Lower leg skin (tissue), 4 donors: Measurements from ENCODE around the gene PIP5K1C. TPM values are rescaled to one million over a fixed set of nuclear protein-coding genes. Genes with fewer than 3 reads are reported as not detected.

Source experiments
- DNase-seq, 2 donors: peaks; one replicate each; pipeline ENCODE4 v3.0.0-alpha.2; 2019; ENCODE audit warnings: low spot score in 2 of 2
- H3K4me3 ChIP-seq: fragments of 200-600 bp; sonication (generic); 2 replicates; pipeline ENCODE4 v1.5.1; 2017; ENCODE audit warnings: mild to moderate bottlenecking, low read depth; ENCODE audit not compliant: poor library complexity, severe bottlenecking
- POLR2A ChIP-seq, 2 donors: fragments of 450-650 bp; IDR thresholded peaks; one replicate each; pipeline ENCODE4 v1.6.1; 2016 to 2017; ENCODE audit warnings: antibody characterized with exemption in 2 of 2, mild to moderate bottlenecking in 1 of 2, moderate library complexity in 1 of 2
- WGBS, 2 donors: methylation state at CpG; one replicate each; pipeline ENCODE4 v1.1.5; 2018; 5-methylcytosine and 5-hydroxymethylcytosine counted together
- intact Hi-C: fragments of 100-400 bp; cut with DNase I; formaldehyde crosslinking; loops from one replicate; pipeline ENCODE4 v1.15.0; 2023; ENCODE audit warnings: low total_unique reads
- total RNA-seq, 4 donors: library from RNA; depleted of rRNA; stranded (reverse); fragments of >200 nt; gene quantifications; one replicate each; pipeline ENCODE4 v1.1.0, GENCODE V29; 2016
- TF ChIP-seq, protein P1 (sequence below), 3 donors: fragments of 450-650 bp; IDR thresholded peaks; one replicate each; pipeline ENCODE4 v1.5.1; 2016; ENCODE audit warnings: antibody characterized with exemption in 3 of 3, mild to moderate bottlenecking in 3 of 3, moderate library complexity in 2 of 3

Gene PIP5K1C
- total RNA-seq, 4 donors from 2014 or later, result 14.1 to 27.3 (median 22.1) TPM

DNA sequence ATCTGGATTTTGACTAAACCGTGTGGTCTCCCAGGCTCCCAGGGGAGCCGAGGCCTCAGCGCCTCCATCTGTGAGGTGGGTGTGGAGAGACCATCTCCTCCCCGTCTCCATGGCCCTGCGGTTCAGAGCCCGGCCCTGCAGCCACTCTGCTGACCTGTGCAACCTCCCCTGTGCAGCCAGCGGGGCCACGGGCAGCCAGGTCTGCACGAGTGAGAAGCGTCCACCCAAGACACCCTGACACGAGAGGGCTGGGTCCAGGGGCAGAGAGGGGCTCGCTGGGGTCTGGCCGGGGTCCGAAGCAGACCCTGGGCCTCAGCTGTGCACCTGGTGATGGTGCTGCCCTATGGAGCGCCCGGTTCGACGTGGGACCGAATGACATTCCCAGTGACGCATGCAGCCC, 63.3 kb downstream of the PIP5K1C start:
- no peak overlapping the region for H3K4me3 ChIP-seq
- no peak for DNase-seq
- intact Hi-C loops, result no loop called here
- 95 to 96% methylated on average over 18 to 20 of the region's 20 CpGs for WGBS, 2 donors
- no peak for TF ChIP-seq POLR2A (IDR thresholded peaks at IDR 0.05)
- TF ChIP-seq, protein P1, sequence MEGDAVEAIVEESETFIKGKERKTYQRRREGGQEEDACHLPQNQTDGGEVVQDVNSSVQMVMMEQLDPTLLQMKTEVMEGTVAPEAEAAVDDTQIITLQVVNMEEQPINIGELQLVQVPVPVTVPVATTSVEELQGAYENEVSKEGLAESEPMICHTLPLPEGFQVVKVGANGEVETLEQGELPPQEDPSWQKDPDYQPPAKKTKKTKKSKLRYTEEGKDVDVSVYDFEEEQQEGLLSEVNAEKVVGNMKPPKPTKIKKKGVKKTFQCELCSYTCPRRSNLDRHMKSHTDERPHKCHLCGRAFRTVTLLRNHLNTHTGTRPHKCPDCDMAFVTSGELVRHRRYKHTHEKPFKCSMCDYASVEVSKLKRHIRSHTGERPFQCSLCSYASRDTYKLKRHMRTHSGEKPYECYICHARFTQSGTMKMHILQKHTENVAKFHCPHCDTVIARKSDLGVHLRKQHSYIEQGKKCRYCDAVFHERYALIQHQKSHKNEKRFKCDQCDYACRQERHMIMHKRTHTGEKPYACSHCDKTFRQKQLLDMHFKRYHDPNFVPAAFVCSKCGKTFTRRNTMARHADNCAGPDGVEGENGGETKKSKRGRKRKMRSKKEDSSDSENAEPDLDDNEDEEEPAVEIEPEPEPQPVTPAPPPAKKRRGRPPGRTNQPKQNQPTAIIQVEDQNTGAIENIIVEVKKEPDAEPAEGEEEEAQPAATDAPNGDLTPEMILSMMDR (IDR thresholded peaks at IDR 0.05), result no peak

DNA sequence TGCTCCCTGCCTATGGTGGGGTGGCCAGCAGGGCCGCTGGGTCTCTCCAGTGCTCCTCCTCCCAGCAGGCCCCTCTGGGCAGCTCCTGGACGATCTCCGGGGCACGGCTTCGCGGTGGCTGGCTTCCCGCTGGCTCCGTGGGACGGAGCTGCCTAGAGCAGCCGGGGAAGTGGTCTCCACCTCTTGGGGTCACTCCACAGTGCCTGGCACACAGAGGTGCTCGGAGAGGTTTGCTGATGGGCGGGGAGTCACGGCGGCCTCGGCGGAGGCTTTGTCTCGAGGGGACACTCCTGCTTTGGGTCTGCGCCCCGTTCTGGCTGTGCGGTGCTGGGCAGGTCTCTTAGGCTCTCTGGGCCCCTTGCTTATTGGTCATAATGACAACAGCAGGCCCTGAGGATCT, 63.8 kb downstream of the PIP5K1C start:
- 87 to 92% methylated on average over 14 to 20 of the region's 20 CpGs for WGBS, 2 donors
- no peak for DNase-seq
- no peak overlapping the region for H3K4me3 ChIP-seq
- intact Hi-C loops, result no loop called here
- TF ChIP-seq, protein P1 (IDR thresholded peaks at IDR 0.05), result no peak
- no peak for TF ChIP-seq POLR2A (IDR thresholded peaks at IDR 0.05)

DNA sequence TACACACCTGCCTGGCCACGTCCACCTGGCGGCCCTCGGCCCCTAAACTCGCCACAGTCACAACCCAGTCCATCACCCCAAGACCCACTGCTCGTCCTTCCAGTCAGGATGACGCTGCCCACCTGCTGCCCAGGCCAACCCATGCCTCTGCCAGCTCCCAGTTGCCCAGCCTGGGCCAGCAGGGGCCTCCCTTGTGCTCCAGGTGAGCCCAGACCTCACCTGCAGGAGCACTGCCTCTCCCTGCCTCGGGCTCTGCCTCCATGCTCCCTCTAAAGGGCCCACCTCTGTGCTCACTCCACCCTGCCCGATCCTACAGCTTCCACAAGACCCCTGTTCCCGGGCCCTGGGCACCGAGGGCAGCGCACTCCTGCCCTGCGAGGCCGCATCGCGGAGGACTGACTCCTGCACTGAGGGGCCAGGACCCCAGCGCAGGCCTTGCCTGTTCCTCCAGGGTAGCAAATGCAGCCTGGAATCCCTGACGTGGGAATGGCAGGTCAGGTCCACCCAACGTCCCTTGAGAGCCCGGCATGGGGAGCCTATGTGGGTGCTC, 65.7 kb downstream of the PIP5K1C start:
- no peak overlapping the region for H3K4me3 ChIP-seq
- 92 to 97% methylated on average over 11 to 19 of the region's 19 CpGs for WGBS, 2 donors
- TF ChIP-seq, protein P1 (IDR thresholded peaks at IDR 0.05), result no peak
- TF ChIP-seq POLR2A (IDR thresholded peaks at IDR 0.05), result no peak
- intact Hi-C loops, result no loop called here
- no peak for DNase-seq

DNA sequence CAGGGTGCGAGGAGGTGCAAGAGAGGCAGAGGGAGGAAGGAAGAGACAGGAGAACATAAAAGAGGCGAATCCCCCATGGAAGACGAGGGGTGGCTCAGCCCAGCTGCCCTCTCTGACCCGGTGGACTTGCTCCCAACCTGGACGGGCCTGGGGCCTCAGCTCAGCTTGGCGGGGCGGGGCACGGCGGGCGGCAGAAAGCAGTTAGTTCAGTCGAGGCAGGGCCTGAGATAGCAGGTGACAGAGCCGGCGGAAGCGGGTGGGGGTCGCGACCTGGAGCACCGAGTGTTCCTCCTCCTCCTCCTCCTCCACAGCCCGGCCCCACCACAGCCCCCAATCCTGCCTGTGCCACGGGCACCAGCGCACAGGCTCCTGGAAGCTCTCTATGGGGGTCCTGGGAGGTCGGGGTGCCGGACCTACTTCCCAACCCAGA, 66.7 kb downstream of the PIP5K1C start:
- TF ChIP-seq POLR2A (IDR thresholded peaks at IDR 0.05), result no peak
- TF ChIP-seq, protein P1 (IDR thresholded peaks at IDR 0.05), result no peak
- intact Hi-C loops, result no loop called here
- WGBS, 2 donors, result 90 to 92% methylated on average over 14 to 22 of the region's 22 CpGs
- DNase-seq, result no peak
- no peak overlapping the region for H3K4me3 ChIP-seq

DNA sequence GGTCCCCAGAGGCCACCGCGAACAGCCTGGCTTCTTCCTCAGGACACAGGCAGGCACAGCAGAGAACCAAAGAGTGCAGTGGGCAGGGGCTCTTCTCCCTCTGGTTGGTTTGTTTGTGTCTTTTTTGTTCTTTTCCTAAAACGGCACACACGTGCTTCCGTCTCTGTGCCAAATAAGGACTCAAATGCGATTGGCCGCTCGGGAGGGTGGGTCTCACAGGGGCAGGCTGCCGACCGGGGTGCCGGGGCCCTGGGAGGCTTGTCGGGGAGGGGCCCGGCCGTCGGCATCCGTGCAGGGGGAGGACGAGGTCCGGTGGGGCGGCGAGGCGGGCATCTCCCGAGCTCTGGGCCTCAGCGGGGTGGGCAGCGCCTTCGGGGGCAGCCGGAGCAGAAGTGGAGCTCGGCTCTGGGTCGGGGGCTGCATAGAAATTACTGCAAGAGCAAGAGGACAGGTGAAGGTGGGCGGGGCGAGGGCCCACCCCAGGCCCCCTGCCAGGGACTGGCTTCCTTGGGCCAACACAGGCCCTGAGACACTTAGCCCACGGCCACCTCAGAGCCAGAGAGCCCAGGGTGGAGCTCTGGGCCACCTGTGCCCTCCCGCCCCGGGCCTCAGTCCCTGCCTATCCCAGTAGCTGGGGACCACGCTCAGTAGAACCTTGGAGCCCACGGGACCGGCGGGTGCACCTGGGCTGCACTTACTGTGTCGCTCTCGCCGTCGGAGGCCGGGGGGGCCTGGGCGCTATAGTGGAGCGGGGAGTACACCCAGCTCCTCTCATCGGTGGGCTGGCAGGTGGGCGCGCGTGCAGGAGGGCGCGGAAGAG, 67.3 kb downstream of the PIP5K1C start:
- TF ChIP-seq, protein P1 (IDR thresholded peaks at IDR 0.05), result no peak
- no peak for TF ChIP-seq POLR2A (IDR thresholded peaks at IDR 0.05)
- H3K4me3 ChIP-seq, result no peak overlapping the region
- WGBS, 2 donors, result 89 to 90% methylated on average over 40 to 48 of the region's 50 CpGs
- intact Hi-C loops, result no loop called here
- no peak for DNase-seq
